OCI-LY7 (cell line): ENCODE data around the gene DUOX2. TPM values are rescaled to one million over a fixed set of nuclear protein-coding genes. Genes with fewer than 3 reads are reported as not detected.

Experiments
- BruUV-seq: library from RNA; stranded (reverse); fragments of 400-500 nt; replicated peaks from 2 replicates; lab custom pipeline; 2021; lab: Mats Ljungman, UMichigan
- CTCF ChIA-PET: fragments of 300-600 bp; sonication (Branson Sonifier 250); formaldehyde crosslinking; loops from one replicate; lab custom pipeline; 2022; ENCODE audit warnings: antibody characterized with exemption; ENCODE audit not compliant: unreplicated experiment; lab: Charles Lee
- POLR2A ChIA-PET: fragments of 300-600 bp; sonication (Branson Sonifier 250); formaldehyde crosslinking; loops from one replicate; lab custom pipeline; 2022; ENCODE audit warnings: antibody characterized with exemption; lab: Charles Lee
- DNase-seq: peaks from one replicate; pipeline ENCODE4 v3.0.0-alpha.2; 2015; ENCODE audit warnings: low spot score
- H2AFZ ChIP-seq: fragments of 200-600 bp; sonication (generic), shearing (Covaris generic); 2 replicates; pipeline ENCODE4 v1.6.1; 2014; ENCODE audit warnings: mild to moderate bottlenecking, antibody characterized with exemption, low read length, moderate library complexity
- H3K27ac ChIP-seq: fragments of 200-600 bp; sonication (generic); 2 replicates; pipeline ENCODE4 v1.5.1; 2014; ENCODE audit warnings: mixed run types, low read depth, mild to moderate bottlenecking, moderate library complexity, low read length, inconsistent platforms; ENCODE audit not compliant: poor library complexity, severe bottlenecking
- H3K36me3 ChIP-seq: fragments of 200-600 bp; sonication (generic); 2 replicates; pipeline ENCODE4 v1.6.1; 2014; ENCODE audit warnings: mild to moderate bottlenecking, antibody characterized with exemption, low read length, moderate library complexity, mixed read lengths; ENCODE audit not compliant: insufficient read depth
- H3K4me1 ChIP-seq: fragments of 200-600 bp; sonication (generic); 2 replicates; pipeline ENCODE4 v1.5.1; 2014; ENCODE audit warnings: mild to moderate bottlenecking, low read length; ENCODE audit not compliant: insufficient read depth, poor library complexity, severe bottlenecking
- H3K4me2 ChIP-seq: fragments of 200-600 bp; sonication (generic); 2 replicates; pipeline ENCODE4 v1.6.1; 2014; ENCODE audit warnings: mild to moderate bottlenecking, low read length
- H3K4me3 ChIP-seq: fragments of 200-600 bp; sonication (generic); 2 replicates; pipeline ENCODE4 v1.5.1; 2014; ENCODE audit warnings: mild to moderate bottlenecking, low read depth, low read length; ENCODE audit not compliant: poor library complexity, severe bottlenecking
- H3K79me2 ChIP-seq: fragments of 200-600 bp; sonication (generic); 2 replicates; pipeline ENCODE4 v1.6.1; 2016; ENCODE audit warnings: low read depth, mild to moderate bottlenecking, low read length, moderate library complexity, mixed read lengths; ENCODE audit not compliant: insufficient read depth
- H3K9me2 ChIP-seq: fragments of 200-600 bp; sonication (generic); 2 replicates; pipeline ENCODE4 v1.6.1; 2016; ENCODE audit warnings: mild to moderate bottlenecking, low read length, mixed read lengths; ENCODE audit not compliant: insufficient read depth
- H3K9me3 ChIP-seq: fragments of 200-600 bp; sonication (generic); 2 replicates; pipeline ENCODE4 v1.6.1; 2014; ENCODE audit warnings: mild to moderate bottlenecking, mixed run types, low read length, mixed read lengths
- H4K20me1 ChIP-seq: fragments of 200-600 bp; sonication (generic); 2 replicates; pipeline ENCODE4 v1.6.1; 2014; ENCODE audit warnings: mild to moderate bottlenecking, antibody characterized with exemption, low read length, moderate library complexity, mixed read lengths; ENCODE audit not compliant: insufficient read depth
- CTCF ChIP-seq: fragments of 200-600 bp; sonication (generic); conservative IDR thresholded peaks from 2 replicates; pipeline ENCODE4 v1.5.1; 2014; ENCODE audit warnings: mild to moderate bottlenecking, antibody characterized with exemption, low read length, moderate library complexity, mixed read lengths
- EZH2phosphoT487 ChIP-seq: fragments of 200-600 bp; sonication (generic); IDR thresholded peaks from 2 replicates; pipeline ENCODE4 v1.6.1; 2018; ENCODE audit warnings: low read depth, borderline replicate concordance, mild to moderate bottlenecking, mixed run types, antibody characterized with exemption, low read length, moderate library complexity, mixed read lengths
- intact Hi-C: fragments of 100-400 bp; cut with micrococcal nuclease; formaldehyde crosslinking; loops from one replicate; pipeline ENCODE4 v1.10.0; 2022; ENCODE audit not compliant: unreplicated experiment
- total RNA-seq, 2 experiments: library from RNA; depleted of rRNA in 1 of 2; stranded (reverse); fragments of >200 nt in 1 of 2; shearing (Covaris generic) in 1 of 2; gene quantifications; 2 replicates each; pipeline ENCODE4 v1.2.3, GENCODE V29; 2014 to 2022

The DUOX2 gene
- total RNA-seq, 2 experiments from 2014 or later = 0.03 to 0.06 TPM

- BruUV-seq = no TSS peak
- no peaks in the 10 kb centered on the region for H3K4me1 ChIP-seq
- TF ChIP-seq CTCF (no peak), EZH2phosphoT487 (no peak)
- ChIA-PET CTCF (no interaction called here), POLR2A (interaction anchor here (0.5 kb wide), 1 partner anchor 108 kb away, joined by 3 read pairs; no protein-coding TSS in a partner anchor)
- H3K9me3 ChIP-seq = no peaks in the 10 kb centered on the region
- H3K79me2 ChIP-seq = no peaks in the 10 kb centered on the region
- no peak overlapping the region for H3K27ac ChIP-seq
- no peak overlapping the region for H3K4me2 ChIP-seq
- no peaks in the 10 kb centered on the region for H4K20me1 ChIP-seq
- no peak for DNase-seq
- no peak overlapping the region for H2AFZ ChIP-seq
- H3K9me2 ChIP-seq = no peaks in the 10 kb centered on the region
- intact Hi-C loops = no loop called here
- H3K36me3 ChIP-seq = no peaks in the 10 kb centered on the region
- no peak overlapping the region for H3K4me3 ChIP-seq
Observed at GRCh38 chr15:45102226-45102625, 11.7 kb downstream of the DUOX2 start.

- Histone ChIP-seq H3K4me1 (no peaks in the 10 kb centered on the region), H3K36me3 (no peaks in the 10 kb centered on the region), H3K79me2 (no peaks in the 10 kb centered on the region), H3K4me2 (no peak overlapping the region), H3K27ac (no peak overlapping the region), H3K9me3 (no peaks in the 10 kb centered on the region), H4K20me1 (no peaks in the 10 kb centered on the region), H2AFZ (no peak overlapping the region), H3K9me2 (no peaks in the 10 kb centered on the region), H3K4me3 (no peak overlapping the region)
- POLR2A ChIA-PET = interaction anchor here (0.5 kb wide), 1 partner anchor 107 kb away, joined by 3 read pairs; no protein-coding TSS in a partner anchor
- CTCF ChIA-PET = no interaction called here
- intact Hi-C loops = no loop called here
- no peak for TF ChIP-seq CTCF
- no peak for TF ChIP-seq EZH2phosphoT487
- BruUV-seq = no TSS peak
- DNase-seq = no peak
Observed at GRCh38 chr15:45101749-45102148, 12.2 kb downstream of the DUOX2 start.

GRCh38 chr15:45100884-45101625, 12.9 kb downstream of the DUOX2 start:
- H3K79me2 ChIP-seq = no peaks in the 10 kb centered on the region
- no peaks in the 10 kb centered on the region for H3K4me1 ChIP-seq
- DNase-seq = no peak
- no peak for TF ChIP-seq EZH2phosphoT487
- TF ChIP-seq CTCF = no peak
- no peak overlapping the region for H3K4me3 ChIP-seq
- no peak overlapping the region for H3K27ac ChIP-seq
- no peaks in the 10 kb centered on the region for H3K9me2 ChIP-seq
- intact Hi-C loops = no loop called here
- BruUV-seq = no TSS peak
- CTCF ChIA-PET = no interaction called here
- no peak overlapping the region for H2AFZ ChIP-seq
- H3K4me2 ChIP-seq = no peak overlapping the region
- no peaks in the 10 kb centered on the region for H3K9me3 ChIP-seq
- no peaks in the 10 kb centered on the region for H3K36me3 ChIP-seq
- no peaks in the 10 kb centered on the region for H4K20me1 ChIP-seq
- POLR2A ChIA-PET = interaction anchor here (0.6 kb wide), 1 partner anchor 528 kb away, joined by 6 read pairs; no protein-coding TSS in a partner anchor
